Measurements from ENCODE around the gene IVD.
"Not testable (repeated sequence)": the region's sequence is repeated elsewhere in the genome, so short reads cannot be mapped to it uniquely, and the experiment has no call there.

Gene IVD

GRCh38 chr15:40451527-40452158, 46.0 kb downstream of the IVD start:
- TF ChIP-seq, protein P1, sequence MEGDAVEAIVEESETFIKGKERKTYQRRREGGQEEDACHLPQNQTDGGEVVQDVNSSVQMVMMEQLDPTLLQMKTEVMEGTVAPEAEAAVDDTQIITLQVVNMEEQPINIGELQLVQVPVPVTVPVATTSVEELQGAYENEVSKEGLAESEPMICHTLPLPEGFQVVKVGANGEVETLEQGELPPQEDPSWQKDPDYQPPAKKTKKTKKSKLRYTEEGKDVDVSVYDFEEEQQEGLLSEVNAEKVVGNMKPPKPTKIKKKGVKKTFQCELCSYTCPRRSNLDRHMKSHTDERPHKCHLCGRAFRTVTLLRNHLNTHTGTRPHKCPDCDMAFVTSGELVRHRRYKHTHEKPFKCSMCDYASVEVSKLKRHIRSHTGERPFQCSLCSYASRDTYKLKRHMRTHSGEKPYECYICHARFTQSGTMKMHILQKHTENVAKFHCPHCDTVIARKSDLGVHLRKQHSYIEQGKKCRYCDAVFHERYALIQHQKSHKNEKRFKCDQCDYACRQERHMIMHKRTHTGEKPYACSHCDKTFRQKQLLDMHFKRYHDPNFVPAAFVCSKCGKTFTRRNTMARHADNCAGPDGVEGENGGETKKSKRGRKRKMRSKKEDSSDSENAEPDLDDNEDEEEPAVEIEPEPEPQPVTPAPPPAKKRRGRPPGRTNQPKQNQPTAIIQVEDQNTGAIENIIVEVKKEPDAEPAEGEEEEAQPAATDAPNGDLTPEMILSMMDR (IDR thresholded peaks at IDR 0.05; ENCODE audit: low read depth, low read length, missing control alignments): no peak
- no peak for DNase-seq (ENCODE audit: low read depth)
- H3K4me3 ChIP-seq (ENCODE audit: low read depth, low read length): no peak overlapping the region

DNA sequence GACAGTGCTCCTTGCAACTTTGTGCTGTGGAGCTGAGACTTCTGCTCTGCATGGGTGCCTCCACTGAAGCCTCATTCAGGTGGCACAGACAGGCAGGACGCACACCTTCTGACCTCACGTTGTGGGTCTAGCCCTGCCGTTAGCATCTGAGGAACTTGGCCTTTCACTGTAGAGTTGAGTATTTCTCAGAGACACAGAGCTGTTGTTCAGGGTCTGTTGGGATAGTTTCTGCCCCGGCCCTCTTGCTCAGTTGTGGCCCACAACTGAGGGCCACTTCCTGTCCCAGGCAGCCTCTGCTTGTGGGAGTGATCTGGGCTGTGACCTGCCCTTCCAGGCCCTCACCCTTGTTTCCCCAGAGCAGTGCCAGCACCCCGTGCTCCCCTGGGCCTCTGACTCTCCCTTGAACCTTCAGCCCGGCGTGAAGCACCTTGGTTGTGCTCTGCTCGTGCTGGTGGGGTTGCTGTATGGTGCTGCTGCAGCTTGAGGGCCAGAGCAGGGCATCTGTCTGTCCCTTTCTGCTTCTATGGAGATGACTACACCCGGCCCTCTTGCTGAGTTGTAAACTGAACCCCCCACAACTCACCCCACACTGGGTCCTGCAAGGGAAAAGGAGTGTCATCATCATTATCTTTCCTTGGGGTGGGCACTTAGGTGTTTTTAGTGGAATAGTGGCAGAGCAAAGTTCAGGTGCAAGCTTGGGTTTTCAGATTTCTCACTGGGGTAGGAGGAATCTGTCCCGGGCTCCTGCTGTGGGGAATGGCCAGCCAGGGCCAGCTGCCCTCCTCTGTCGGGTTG, 46.9 kb downstream of the IVD start:
- no peak for DNase-seq (ENCODE audit: low read depth)
- H3K4me3 ChIP-seq (ENCODE audit: low read depth, low read length): no peak overlapping the region
- TF ChIP-seq, protein P1 (IDR thresholded peaks at IDR 0.05; ENCODE audit: low read depth, low read length, missing control alignments): no peak

DNA sequence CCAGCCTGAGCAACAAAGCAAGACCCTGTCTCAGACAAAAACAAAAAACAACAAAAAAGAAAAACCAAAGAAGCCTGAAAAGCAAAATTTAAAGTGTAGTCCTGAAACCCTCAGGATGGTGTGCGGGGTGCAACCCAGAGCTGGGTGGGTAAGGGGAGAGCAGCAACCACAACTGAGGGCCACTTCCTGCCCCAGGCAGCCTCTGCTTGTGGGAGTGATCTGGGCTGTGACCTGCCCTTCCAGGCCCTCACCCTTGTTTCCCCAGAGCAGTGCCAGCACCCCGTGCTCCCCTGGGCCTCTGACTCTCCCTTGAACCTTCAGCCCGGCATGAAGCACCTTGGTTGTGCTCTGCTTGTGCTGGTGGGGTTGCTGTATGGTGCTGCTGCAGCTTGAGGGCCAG, 48.3 kb downstream of the IVD start:
- not testable (repeated sequence) for DNase-seq (ENCODE audit: low read depth); H3K4me3 ChIP-seq (ENCODE audit: low read depth, low read length)

DNA sequence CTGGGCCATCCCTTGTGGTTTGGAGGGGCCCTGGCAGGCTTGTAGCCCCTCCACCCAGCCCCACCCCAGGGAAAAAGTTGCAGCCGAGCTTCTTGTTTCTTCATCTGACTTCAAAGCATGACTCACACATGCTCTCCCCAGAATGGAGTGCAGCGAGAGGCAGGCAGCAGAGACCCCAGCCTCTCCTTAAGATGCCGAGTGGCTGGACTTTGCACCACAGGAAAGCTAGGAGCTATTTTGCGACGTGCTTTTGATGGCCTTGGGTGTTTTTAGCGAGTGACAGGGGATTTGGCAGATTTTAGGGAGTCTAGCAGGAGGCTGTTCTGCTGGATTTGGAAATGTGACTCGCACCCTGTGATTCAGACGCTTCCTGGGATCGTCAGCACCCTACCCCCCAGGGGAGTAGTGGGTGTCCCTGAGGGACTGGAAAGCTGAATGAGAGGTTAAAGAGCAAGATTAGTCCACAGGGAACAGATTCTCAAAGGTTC, 49.4 kb downstream of the IVD start:
- no peak overlapping the region for H3K4me3 ChIP-seq (ENCODE audit: low read depth, low read length)
- no peak for DNase-seq (ENCODE audit: low read depth)
- TF ChIP-seq, protein P1 (IDR thresholded peaks at IDR 0.05; ENCODE audit: low read depth, low read length, missing control alignments): no peak

- TF ChIP-seq, protein P1 (IDR thresholded peaks at IDR 0.05; ENCODE audit: low read depth, low read length, missing control alignments): no peak
- no peak overlapping the region for H3K4me3 ChIP-seq (ENCODE audit: low read depth, low read length)
- DNase-seq (ENCODE audit: low read depth): no peak
These were observed 50.7 kb downstream of the IVD start for GRCh38 chr15:40456299-40456712.

GRCh38 chr15:40456738-40457137, 51.1 kb downstream of the IVD start:
- DNase-seq (ENCODE audit: low read depth): no peak
- H3K4me3 ChIP-seq (ENCODE audit: low read depth, low read length): no peak overlapping the region
- TF ChIP-seq, protein P1 (IDR thresholded peaks at IDR 0.05; ENCODE audit: low read depth, low read length, missing control alignments): no peak

GRCh38 chr15:40458495-40459371, 53.1 kb downstream of the IVD start:
- TF ChIP-seq, protein P1 (IDR thresholded peaks at IDR 0.05; ENCODE audit: low read depth, low read length, missing control alignments): no peak
- no peak for DNase-seq (ENCODE audit: low read depth)
- H3K4me3 ChIP-seq (ENCODE audit: low read depth, low read length): no peak overlapping the region

Data from GM12864 (cell line).